HepG2 (cell line): ENCODE measurements around the gene PRKCE. TPM values are rescaled to one million over a fixed set of nuclear protein-coding genes. Genes with fewer than 3 reads are reported as not detected.

Experiments used
- ATAC-seq: fragments of 200-7000 bp; cut with Tn5 transposase; 3 replicates; pipeline ENCODE4 v1.9.1; 2020; ENCODE audit warnings: mild to moderate bottlenecking, moderate library complexity
- BruUV-seq: library from RNA; stranded (reverse); fragments of 400-500 nt; replicated peaks from 2 replicates; lab custom pipeline; 2021; lab: Mats Ljungman, UMichigan
- CTCF ChIA-PET: fragments of 300-600 bp; formaldehyde crosslinking; extraction: SDS; loops from one replicate; lab custom pipeline; 2021; ENCODE audit warnings: low total read pairs, inconsistent platforms, low intra/inter-chr PET ratio; lab: Yijun Ruan, JAX
- POLR2A ChIA-PET: fragments of 350-600 bp; sonication (Branson Sonifier 250); formaldehyde crosslinking; loops from one replicate; lab custom pipeline; 2020; ENCODE audit warnings: antibody characterized with exemption, inconsistent platforms; lab: Yijun Ruan, JAX
- DNase-seq: peaks from one replicate; pipeline ENCODE4 v3.0.0-alpha.2; 2015; ENCODE audit warnings: low spot score
- FAIRE-seq: peaks from 3 replicates; lab custom pipeline; 2011; peaks lifted over from hg19 to GRCh38; lab: Jason Lieb, UNC
- H2AFZ ChIP-seq: one replicate; pipeline ENCODE4 v1.6.1; 2011; ENCODE audit warnings: low read length, inconsistent platforms
- H3K27ac ChIP-seq: fragments of 300-600 bp; 3 replicates; pipeline ENCODE4 v1.8.0; 2011; ENCODE audit warnings: mixed run types, mild to moderate bottlenecking, mixed read lengths, low read length, inconsistent platforms; ENCODE audit not compliant: insufficient read depth; ENCODE audit errors: extremely low read length
- H3K27me3 ChIP-seq, 2 experiments: fragments of 200-600 bp in 1 of 2; 2 replicates in 1 of 2; 3 replicates in 1 of 2; pipeline versions ENCODE4 v1.6.0 to v1.8.0; 2011; ENCODE audit warnings: low read length in 2 of 2, mild to moderate bottlenecking in 2 of 2, moderate library complexity in 2 of 2, inconsistent platforms in 1 of 2; ENCODE audit not compliant: insufficient read depth in 2 of 2, control insufficient read depth in 1 of 2
- H3K36me3 ChIP-seq, 2 experiments: fragments of 200-600 bp in 1 of 2; replicated peaks in 1 of 2; 2 replicates in 1 of 2; 3 replicates in 1 of 2; pipeline versions ENCODE4 v1.5.1 to v1.8.0; 2011; ENCODE audit warnings: low read length in 2 of 2, inconsistent platforms in 1 of 2; ENCODE audit not compliant: insufficient read depth in 2 of 2, control insufficient read depth in 1 of 2
- H3K4me1 ChIP-seq: 2 replicates; pipeline ENCODE4 v1.5.1; 2012; ENCODE audit warnings: low read length, inconsistent platforms; ENCODE audit not compliant: insufficient read depth
- H3K4me2 ChIP-seq: 2 replicates; pipeline ENCODE4 v1.6.0; 2011; ENCODE audit warnings: low read depth, low read length, inconsistent platforms
- H3K4me3 ChIP-seq, 3 experiments: fragments of 200-600 bp in 1 of 3; sonication (generic), shearing (Covaris generic) in 1 of 3; replicated peaks in 1 of 3; 2 replicates each; pipeline ENCODE4 v1.5.1; 2011 to 2016; ENCODE audit warnings: low read length in 3 of 3, inconsistent platforms in 2 of 3, low read depth in 2 of 3, mild to moderate bottlenecking in 2 of 3, control low read depth in 1 of 3, mixed read lengths in 1 of 3; ENCODE audit not compliant: insufficient read depth in 1 of 3
- H3K79me2 ChIP-seq: one replicate; pipeline ENCODE4 v1.6.1; 2011; ENCODE audit warnings: low read length, inconsistent platforms; ENCODE audit not compliant: insufficient read depth
- H3K9ac ChIP-seq: 2 replicates; pipeline ENCODE4 v1.6.0; 2011; ENCODE audit warnings: mild to moderate bottlenecking, low read depth, low read length, inconsistent platforms; ENCODE audit not compliant: insufficient read depth
- H3K9me3 ChIP-seq: 2 replicates; pipeline ENCODE4 v1.5.1; 2012; ENCODE audit warnings: mild to moderate bottlenecking, low read length
- H4K20me1 ChIP-seq: 2 replicates; pipeline ENCODE4 v1.6.0; 2011; ENCODE audit warnings: inconsistent platforms, mild to moderate bottlenecking, low read length, moderate library complexity; ENCODE audit not compliant: insufficient read depth
- IKZF1 ChIP-seq: fragments of 450-650 bp; IDR thresholded peaks from 2 replicates; pipeline ENCODE4 v1.7.1; 2016
- IRF1 ChIP-seq: sonication (generic); formaldehyde crosslinking; IDR thresholded peaks from 2 replicates; pipeline ENCODE4 v1.4.0; 2020; ENCODE audit warnings: low read depth, mild to moderate bottlenecking, missing genetic modification reagents
- NONO ChIP-seq, 2 experiments: fragments of 450-650 bp in 1 of 2; sonication (generic) in 1 of 2; formaldehyde crosslinking in 1 of 2; IDR thresholded peaks in 1 of 2; conservative IDR thresholded peaks in 1 of 2; 2 replicates each; pipeline versions ENCODE4 v1.6.1 to v1.8.0; 2017 to 2022; ENCODE audit warnings: mild to moderate bottlenecking in 1 of 2, missing genetic modification reagents in 1 of 2, moderate library complexity in 1 of 2
- POLR2A ChIP-seq, 2 experiments: IDR thresholded peaks; 2 replicates each; pipeline ENCODE4 v1.6.1; 2011; ENCODE audit warnings: low read depth in 2 of 2, low read length in 2 of 2, mild to moderate bottlenecking in 1 of 2, moderate library complexity in 1 of 2; ENCODE audit not compliant: insufficient read depth in 1 of 2
- RNF2 ChIP-seq: fragments of 450-650 bp; conservative IDR thresholded peaks from 2 replicates; pipeline ENCODE4 v1.6.1; 2016; ENCODE audit warnings: low read depth
- SNAPC4 ChIP-seq: sonication (generic); formaldehyde crosslinking; IDR thresholded peaks from 2 replicates; pipeline ENCODE4 v1.4.0; 2020; ENCODE audit warnings: mild to moderate bottlenecking, missing genetic modification reagents
- SRSF9 ChIP-seq: fragments of 200-400 bp; formaldehyde crosslinking; IDR thresholded peaks from 2 replicates; pipeline ENCODE4 v1.6.1; 2018; ENCODE audit warnings: borderline replicate concordance, mild to moderate bottlenecking, low read depth, low read length; ENCODE audit not compliant: insufficient read depth, poor library complexity, severe bottlenecking
- ZBTB3 ChIP-seq: sonication (generic); formaldehyde crosslinking; IDR thresholded peaks from 2 replicates; pipeline ENCODE4 v1.4.0; 2020; ENCODE audit warnings: low read depth, mild to moderate bottlenecking, moderate library complexity, missing genetic modification reagents, borderline replicate concordance
- ZFP91 ChIP-seq: sonication (generic); formaldehyde crosslinking; IDR thresholded peaks from 2 replicates; pipeline ENCODE4 v1.9.0; 2022; ENCODE audit warnings: missing genetic modification reagents, mild to moderate bottlenecking, borderline replicate concordance
- ZNF484 ChIP-seq: sonication (generic); formaldehyde crosslinking; IDR thresholded peaks from 2 replicates; pipeline ENCODE4 v1.5.1; 2020; ENCODE audit warnings: mild to moderate bottlenecking, low read depth, missing genetic modification reagents, borderline replicate concordance
- ZSCAN22 ChIP-seq: sonication (generic); formaldehyde crosslinking; IDR thresholded peaks from 2 replicates; pipeline ENCODE4 v1.4.0; 2020; ENCODE audit warnings: mild to moderate bottlenecking, missing genetic modification reagents
- WGBS: methylation state at CpG from one replicate; pipeline ENCODE4 v1.1.6; 2017; ENCODE audit warnings: low lambda C conversion rate; 5-methylcytosine and 5-hydroxymethylcytosine counted together
- in situ Hi-C: cut with HindIII; loops from 2 replicates; pipeline ENCODE4 v1.10.0; 2017; ENCODE audit warnings: low pct_unique_long_range_greater_than_20kb; ENCODE audit not compliant: extremely low pct_ligation_motif_present
- intact Hi-C: fragments of 100-400 bp; cut with micrococcal nuclease; formaldehyde crosslinking; loops from one replicate; pipeline ENCODE4 v1.10.0; 2022; ENCODE audit not compliant: unreplicated experiment
- polyA plus RNA-seq, 8 experiments: library from polyadenylated mRNA; depleted of rRNA in 3 of 8; stranded (reverse) in 7 of 8; unstranded in 1 of 8; fragments of >200 nt; fragmentation: Illumina TruSeq in 4 of 8; extraction: Trizol in 4 of 8; gene quantifications; 2 replicates each; pipeline versions ENCODE4 v1.2.1 to v1.2.3, GENCODE V29; 2011 to 2016; ENCODE audit warnings: low read depth in 4 of 8, missing spikeins in 1 of 8, mixed read lengths in 1 of 8; ENCODE audit not compliant: insufficient read depth in 1 of 8
- total RNA-seq, 5 experiments: library from RNA; depleted of rRNA; stranded (reverse); fragments of >200 nt; fragmentation: Illumina TruSeq; extraction: Trizol; gene quantifications; 2 replicates each; pipeline ENCODE4 v1.2.3, GENCODE V29; 2016; ENCODE audit warnings: low read depth in 1 of 5
- TF ChIP-seq, protein P1 (sequence below): IDR thresholded peaks from 2 replicates; pipeline ENCODE4 v1.6.1; 2016; ENCODE audit warnings: mild to moderate bottlenecking
- TF ChIP-seq, protein P2 (sequence below): sonication (generic); formaldehyde crosslinking; IDR thresholded peaks from 2 replicates; pipeline ENCODE4 v1.5.0; 2020; ENCODE audit warnings: mild to moderate bottlenecking, low read depth, missing genetic modification reagents, borderline replicate concordance

PRKCE gene
- total and polyA plus RNA-seq, 2 of the 13 experiments (the other 11 are each of a cell fraction or from before 2014, with no cell fraction given), result 1.0 to 3.9 TPM

GRCh38 chr2:45908316-45909170, 257.1 kb downstream of the PRKCE start:
- intact Hi-C loops, result no loop called here
- Histone ChIP-seq H3K9ac (no peak overlapping the region), H3K9me3 (no peaks in the 10 kb centered on the region), H3K4me3 (no peak overlapping the region), H3K79me2 (no peaks in the 10 kb centered on the region), H3K4me1 (peaks cover 28% of the 10 kb centered on the region), H3K27ac (no peak overlapping the region), H3K4me2 (no peak overlapping the region), H2AFZ (no peak overlapping the region), H4K20me1 (no peaks in the 10 kb centered on the region), H3K27me3 (no peaks in the 10 kb centered on the region; a peak in 1 of 5 replicates), H3K36me3 (no peaks in the 10 kb centered on the region)
- no peak for TF ChIP-seq NONO (IDR thresholded peaks at IDR 0.05)
- TF ChIP-seq NONO (CRISPR knock-in tag; conservative IDR thresholded peaks at IDR 0.05), result no peak
- TF ChIP-seq ZSCAN22 (CRISPR knock-in tag), result no peak
- TF ChIP-seq POLR2A (IDR thresholded peaks at IDR 0.05; ENCODE audit: insufficient read depth in 1 of 2, low read depth in 2 of 2, low read length in 2 of 2), result no peak
- TF ChIP-seq IKZF1, result no peak
- TF ChIP-seq, protein P1, sequence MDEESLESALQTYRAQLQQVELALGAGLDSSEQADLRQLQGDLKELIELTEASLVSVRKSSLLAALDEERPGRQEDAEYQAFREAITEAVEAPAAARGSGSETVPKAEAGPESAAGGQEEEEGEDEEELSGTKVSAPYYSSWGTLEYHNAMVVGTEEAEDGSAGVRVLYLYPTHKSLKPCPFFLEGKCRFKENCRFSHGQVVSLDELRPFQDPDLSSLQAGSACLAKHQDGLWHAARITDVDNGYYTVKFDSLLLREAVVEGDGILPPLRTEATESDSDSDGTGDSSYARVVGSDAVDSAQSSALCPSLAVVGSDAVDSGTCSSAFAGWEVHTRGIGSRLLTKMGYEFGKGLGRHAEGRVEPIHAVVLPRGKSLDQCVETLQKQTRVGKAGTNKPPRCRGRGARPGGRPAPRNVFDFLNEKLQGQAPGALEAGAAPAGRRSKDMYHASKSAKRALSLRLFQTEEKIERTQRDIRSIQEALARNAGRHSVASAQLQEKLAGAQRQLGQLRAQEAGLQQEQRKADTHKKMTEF (CRISPR knock-in tag), result no peak
- no peak for TF ChIP-seq ZFP91 (CRISPR knock-in tag)
- no peak for TF ChIP-seq ZBTB3 (CRISPR knock-in tag)
- no peak for TF ChIP-seq SRSF9
- no peak for TF ChIP-seq SNAPC4 (CRISPR knock-in tag)
- TF ChIP-seq, protein P2, sequence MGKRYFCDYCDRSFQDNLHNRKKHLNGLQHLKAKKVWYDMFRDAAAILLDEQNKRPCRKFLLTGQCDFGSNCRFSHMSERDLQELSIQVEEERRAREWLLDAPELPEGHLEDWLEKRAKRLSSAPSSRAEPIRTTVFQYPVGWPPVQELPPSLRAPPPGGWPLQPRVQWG, result no peak
- no peak for TF ChIP-seq IRF1 (CRISPR knock-in tag)
- no peak for TF ChIP-seq RNF2
- no peak for TF ChIP-seq ZNF484
- ChIA-PET CTCF (no interaction called here), POLR2A (no interaction called here)
- in situ Hi-C loops, result no loop called here
- BruUV-seq, result no TSS peak
- DNase-seq, result no peak
- FAIRE-seq, result no peak
- no peak for ATAC-seq
- 59% methylated on average over 12 of the region's 12 CpGs for WGBS
